NT2/D1 (cell line): ENCODE measurements around the gene RAB31.

Experiments
- DNase-seq: peaks from one replicate; pipeline ENCODE4 v3.0.0-alpha.2; 2011; ENCODE audit warnings: low read depth, low spot score
- H3K27me3 ChIP-seq: 2 replicates; pipeline ENCODE4 v1.6.0; 2011; ENCODE audit warnings: mild to moderate bottlenecking; ENCODE audit not compliant: insufficient read length, insufficient read depth
- H3K36me3 ChIP-seq: 2 replicates; pipeline ENCODE4 v1.6.1; 2011; ENCODE audit warnings: mild to moderate bottlenecking, low read length, mixed read lengths; ENCODE audit not compliant: insufficient read depth, insufficient read length
- H3K4me1 ChIP-seq: 2 replicates; pipeline ENCODE4 v1.5.1; 2011; ENCODE audit not compliant: insufficient read depth, insufficient read length
- H3K4me3 ChIP-seq: 2 replicates; pipeline ENCODE4 v1.5.1; 2011; ENCODE audit warnings: low read depth; ENCODE audit not compliant: insufficient read length
- H3K9ac ChIP-seq: 2 replicates; pipeline ENCODE4 v1.6.0; 2011; ENCODE audit warnings: low read depth; ENCODE audit not compliant: insufficient read length
- H3K9me3 ChIP-seq: 2 replicates; pipeline ENCODE4 v1.5.1; 2011; ENCODE audit warnings: mild to moderate bottlenecking, low read length; ENCODE audit not compliant: insufficient read depth
- SUZ12 ChIP-seq: IDR thresholded peaks from 2 replicates; pipeline ENCODE4 v1.6.1; 2011; ENCODE audit not compliant: insufficient read length, insufficient read depth; ENCODE audit errors: extremely low read depth
- YY1 ChIP-seq: IDR thresholded peaks from 2 replicates; pipeline ENCODE4 v1.6.1; 2011; ENCODE audit not compliant: insufficient read length, insufficient read depth
- ZNF274 ChIP-seq: IDR thresholded peaks from 2 replicates; pipeline ENCODE4 v1.6.1; 2011; ENCODE audit warnings: mild to moderate bottlenecking, low read depth, low read length

The RAB31 gene

DNA sequence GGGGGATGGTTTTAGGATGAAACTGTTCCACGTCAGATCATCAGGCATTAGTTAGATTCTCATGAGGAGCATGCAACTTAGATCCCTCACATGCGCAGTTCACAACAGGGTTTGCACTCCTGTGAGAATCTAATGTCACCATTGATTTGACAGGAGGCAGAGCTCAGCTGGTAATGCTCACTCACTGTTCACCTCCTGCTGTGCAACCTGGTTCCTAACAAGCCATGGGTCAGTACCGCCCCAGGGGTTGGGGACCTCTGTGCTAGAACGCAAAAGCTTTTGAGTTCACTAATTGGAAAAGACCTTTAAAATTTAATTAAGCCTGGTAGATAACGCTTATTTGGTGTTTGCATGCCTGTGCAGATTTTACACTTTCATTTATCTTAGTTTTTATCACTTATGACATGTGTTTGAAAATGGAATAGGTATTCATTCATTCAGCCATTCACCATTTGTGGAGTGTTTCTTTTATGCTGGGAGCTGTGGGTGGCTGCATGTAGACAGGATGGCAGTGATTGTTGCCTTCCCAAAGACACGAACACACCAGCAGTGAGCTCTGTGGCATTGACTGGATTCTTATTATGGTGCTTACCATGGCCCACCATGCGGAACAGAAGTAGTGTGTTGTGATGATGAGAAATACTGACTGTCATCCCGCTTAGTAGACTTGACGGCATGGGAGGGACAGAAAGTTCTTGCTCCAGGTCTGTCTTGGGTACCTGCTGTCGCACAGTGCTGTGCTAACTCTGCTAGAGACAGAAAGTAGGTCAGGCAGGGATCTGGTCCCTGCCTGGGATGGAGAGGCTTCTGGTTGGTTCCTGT is 6.4 kb downstream of the RAB31 start:
- Histone ChIP-seq H3K9ac (no peak overlapping the region), H3K9me3 (no peaks in the 10 kb centered on the region), H3K4me1 (peaks cover 7% of the 10 kb centered on the region), H3K36me3 (peaks cover 25% of the 10 kb centered on the region), H3K27me3 (peaks cover 8% of the 10 kb centered on the region), H3K4me3 (no peak overlapping the region)
- DNase-seq, result no peak
- TF ChIP-seq ZNF274 (no peak), SUZ12 (no peak), YY1 (no peak)

DNA sequence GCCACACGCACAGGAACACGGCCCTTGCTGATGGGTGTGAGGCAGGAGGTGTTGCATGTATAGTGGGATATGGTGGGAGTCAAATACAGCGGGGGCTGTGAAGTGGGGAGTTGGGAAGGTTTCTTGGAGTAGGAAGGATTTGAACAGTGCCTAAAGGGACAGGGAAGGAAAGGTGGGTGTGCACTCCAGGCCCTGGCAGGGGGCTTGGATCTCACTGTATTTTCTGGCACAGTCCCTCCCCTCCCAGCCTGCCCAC is 6.9 kb downstream of the RAB31 start:
- no peak for TF ChIP-seq SUZ12
- TF ChIP-seq YY1, result no peak
- no peak for TF ChIP-seq ZNF274

DNA sequence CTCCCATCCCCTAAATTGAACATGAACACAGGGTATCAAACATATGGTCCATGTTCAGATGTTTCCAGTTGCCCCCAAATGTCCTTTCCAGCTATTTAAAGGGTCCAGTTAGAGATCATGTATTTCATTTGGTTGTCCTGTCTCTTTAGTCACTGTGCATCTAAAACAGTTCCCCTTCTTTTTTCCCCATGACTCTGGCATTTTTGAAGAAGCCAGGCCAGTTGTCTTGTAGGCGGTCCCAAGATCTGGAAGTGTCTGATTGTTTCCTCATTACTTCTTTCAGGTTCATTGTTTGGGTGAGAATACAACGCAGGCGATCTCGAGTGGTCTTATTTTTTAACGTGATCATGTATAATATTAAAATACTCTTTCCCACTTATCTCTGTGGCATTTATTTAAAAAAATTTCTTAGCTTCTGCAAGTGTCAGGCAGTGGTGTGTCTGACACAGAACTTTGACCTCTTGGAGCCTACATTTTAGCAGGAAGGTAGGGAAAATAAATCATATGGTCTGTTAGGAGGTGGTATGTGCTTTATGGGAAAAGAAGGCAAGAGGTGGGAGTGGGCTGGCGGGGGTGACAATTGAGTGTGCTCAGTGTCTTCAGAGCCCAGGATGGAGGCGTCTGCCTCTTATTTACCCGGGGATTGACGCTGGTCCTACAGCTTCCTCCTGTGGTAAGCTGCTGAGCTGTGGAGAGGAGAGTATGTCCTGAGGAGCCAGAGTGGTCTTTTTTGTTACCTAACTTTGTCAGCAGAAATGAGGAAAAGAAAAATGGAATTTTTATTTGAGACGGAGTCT is 8.1 kb downstream of the RAB31 start:
- Histone ChIP-seq H3K4me3 (no peak overlapping the region), H3K4me1 (peaks cover 8% of the 10 kb centered on the region), H3K36me3 (peaks cover 23% of the 10 kb centered on the region), H3K9ac (no peak overlapping the region), H3K9me3 (no peaks in the 10 kb centered on the region), H3K27me3 (no peaks in the 10 kb centered on the region)
- no peak for TF ChIP-seq YY1
- no peak for DNase-seq

More for the DNA sequence above, 6.9 kb downstream of the RAB31 start:
- H3K36me3 ChIP-seq, result peaks cover 23% of the 10 kb centered on the region
- H3K4me3 ChIP-seq, result no peak overlapping the region
- H3K27me3 ChIP-seq, result peaks cover 3% of the 10 kb centered on the region
- no peaks in the 10 kb centered on the region for H3K9me3 ChIP-seq
- no peak overlapping the region for H3K9ac ChIP-seq
- H3K4me1 ChIP-seq, result peaks cover 7% of the 10 kb centered on the region
- DNase-seq, result no peak

DNA sequence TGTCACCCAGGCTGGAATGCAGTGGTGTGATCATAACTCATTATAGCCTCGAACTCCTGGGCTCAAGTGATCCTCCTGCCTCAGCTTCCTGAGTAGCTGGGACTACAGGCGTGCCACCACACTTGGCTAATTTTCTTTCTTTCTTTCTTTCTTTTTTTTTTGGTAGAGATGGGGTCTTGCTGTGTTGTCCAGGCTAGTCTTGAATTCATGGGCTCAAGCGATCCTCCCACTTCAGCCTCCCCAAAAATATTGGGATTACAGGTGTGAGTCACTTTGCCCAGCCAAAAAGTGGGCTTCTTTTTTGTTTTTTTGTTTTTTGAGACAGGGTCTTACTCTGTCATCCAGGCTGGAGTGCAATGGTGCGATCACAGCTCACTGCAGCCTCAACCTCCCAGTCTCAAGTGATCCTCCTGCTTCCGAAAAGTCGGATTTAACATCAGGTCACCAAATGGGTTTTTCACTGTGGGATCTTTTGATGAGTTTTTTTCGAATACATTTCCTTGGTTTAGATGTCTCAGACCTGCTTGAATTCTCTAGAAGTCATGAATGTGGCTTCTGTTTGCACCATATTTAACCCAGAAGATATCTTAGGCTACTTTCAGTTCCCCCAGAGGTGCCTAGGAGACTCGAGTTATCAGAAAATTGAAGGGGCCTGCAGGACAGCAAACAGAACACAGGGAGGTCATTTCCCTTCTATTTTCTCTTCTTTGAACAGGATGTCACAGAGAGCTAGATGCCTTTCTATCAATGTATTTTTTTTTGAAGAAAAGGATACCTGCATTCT is 8.9 kb downstream of the RAB31 start:
- H3K9me3 ChIP-seq, result no peaks in the 10 kb centered on the region
- peaks cover 8% of the 10 kb centered on the region for H3K4me1 ChIP-seq
- no peak overlapping the region for H3K4me3 ChIP-seq
- no peaks in the 10 kb centered on the region for H3K27me3 ChIP-seq
- no peak overlapping the region for H3K9ac ChIP-seq
- no peak for TF ChIP-seq ZNF274
- no peak for TF ChIP-seq YY1
- TF ChIP-seq SUZ12, result no peak
- peaks cover 21% of the 10 kb centered on the region for H3K36me3 ChIP-seq
- DNase-seq, result no peak

DNA sequence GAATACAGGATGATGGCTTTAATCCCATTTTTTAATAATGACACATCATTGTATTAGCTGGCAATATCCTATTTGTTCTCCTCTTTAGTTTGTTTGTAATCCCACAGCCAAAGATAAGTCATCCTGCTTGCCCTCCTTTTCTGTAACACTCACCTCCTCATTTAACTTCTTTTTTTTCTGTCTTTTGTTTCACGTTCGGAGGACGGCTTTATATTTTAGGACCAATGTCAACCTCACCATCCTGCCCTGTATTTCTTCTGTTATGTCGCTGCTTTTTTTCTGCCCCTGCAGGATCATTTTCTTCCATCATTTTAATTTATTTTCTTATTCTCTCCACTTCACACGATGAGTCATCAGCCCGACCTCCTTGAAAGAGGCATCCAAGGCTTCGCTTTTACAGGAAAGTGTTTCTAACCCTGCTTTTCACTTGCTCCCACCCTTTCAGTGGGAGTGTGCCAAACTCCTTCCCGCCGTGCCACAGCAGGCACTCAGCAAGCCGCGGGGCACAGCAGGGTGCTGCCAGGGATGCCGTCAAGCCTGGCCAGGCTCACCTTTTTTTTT is 11.4 kb downstream of the RAB31 start:
- TF ChIP-seq SUZ12 (no peak), YY1 (no peak), ZNF274 (no peak)
- peaks cover 7% of the 10 kb centered on the region for H3K4me1 ChIP-seq
- no peak overlapping the region for H3K9ac ChIP-seq
- peaks cover 33% of the 10 kb centered on the region for H3K36me3 ChIP-seq
- no peaks in the 10 kb centered on the region for H3K9me3 ChIP-seq
- H3K27me3 ChIP-seq, result no peaks in the 10 kb centered on the region
- H3K4me3 ChIP-seq, result no peak overlapping the region
- DNase-seq, result no peak

DNA sequence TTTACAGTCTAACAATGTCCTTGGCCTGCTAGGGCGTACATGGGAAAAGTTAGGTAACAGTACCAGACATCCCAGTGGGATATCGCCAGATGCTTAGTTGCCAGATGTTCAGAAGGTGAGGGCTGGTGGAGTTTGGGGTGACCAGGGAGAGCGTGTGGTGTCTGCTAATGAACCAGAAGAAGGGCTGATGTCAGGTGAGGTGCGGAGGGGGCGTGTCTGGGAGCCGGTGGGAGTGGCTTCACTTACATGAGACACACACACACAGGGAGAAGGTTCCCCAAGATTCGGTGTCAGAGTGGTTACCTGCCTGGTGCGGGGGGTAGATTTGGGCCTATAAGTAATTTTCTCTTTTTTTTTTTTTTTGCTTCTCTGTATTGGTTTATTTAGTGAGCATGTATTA is 12.2 kb downstream of the RAB31 start:
- TF ChIP-seq YY1 (no peak), ZNF274 (no peak), SUZ12 (no peak)
- Histone ChIP-seq H3K4me1 (peaks cover 2% of the 10 kb centered on the region), H3K9me3 (no peaks in the 10 kb centered on the region), H3K4me3 (no peak overlapping the region), H3K27me3 (no peaks in the 10 kb centered on the region), H3K36me3 (peaks cover 41% of the 10 kb centered on the region), H3K9ac (no peak overlapping the region)
- DNase-seq, result no peak

DNA sequence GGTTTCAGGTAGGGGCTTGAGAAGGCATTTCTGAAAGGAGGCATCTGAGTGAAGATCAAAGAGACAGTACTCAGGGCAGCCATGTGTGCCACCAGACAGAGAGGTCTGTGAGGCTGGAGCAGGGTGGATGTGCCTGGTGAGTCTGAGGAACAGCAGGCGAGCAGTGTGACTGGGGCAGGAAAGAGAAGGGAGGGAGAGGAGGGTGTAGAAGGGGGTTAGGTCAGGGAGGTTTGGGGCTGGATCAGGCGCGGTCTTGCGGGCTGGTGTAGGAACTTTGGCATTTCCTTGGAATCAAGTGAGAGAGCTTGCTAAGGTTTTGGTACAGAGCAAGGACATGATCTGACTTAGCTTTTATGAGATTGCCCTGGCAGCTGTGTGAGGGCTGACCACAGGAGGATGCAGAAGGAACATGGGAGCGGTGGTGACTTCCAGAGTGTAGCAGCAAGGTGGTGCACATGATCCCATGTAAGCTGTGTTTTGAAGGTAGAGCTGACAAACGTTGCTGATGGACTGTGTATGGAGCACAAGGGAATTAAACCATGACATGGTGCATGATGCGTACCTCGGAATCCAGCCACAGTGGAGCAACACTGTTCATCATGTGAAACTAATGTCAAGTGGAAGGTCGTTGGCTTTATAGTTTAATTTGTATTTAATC is 13.9 kb downstream of the RAB31 start:
- DNase-seq, result no peak
- H3K9me3 ChIP-seq, result no peaks in the 10 kb centered on the region
- peaks cover 47% of the 10 kb centered on the region for H3K36me3 ChIP-seq
- H3K27me3 ChIP-seq, result no peaks in the 10 kb centered on the region
- H3K4me3 ChIP-seq, result no peak overlapping the region
- H3K9ac ChIP-seq, result no peak overlapping the region
- TF ChIP-seq ZNF274 (no peak), YY1 (no peak), SUZ12 (no peak)
- H3K4me1 ChIP-seq, result peaks cover 2% of the 10 kb centered on the region
